NCI-H345 treated with DMSO at 0.1 percent for 48 hours (cell line): ENCODE measurements around the gene F2RL3.

Experiments
- DNase-seq: peaks from one replicate; lab custom pipeline; 2025; ENCODE audit not compliant: unreplicated experiment; lab: John Stamatoyannopoulos, UW

F2RL3 gene

GRCh38 chr19:16888629-16889365 lies at the start of gene F2RL3:
TSS of gene F2RL3 (plus strand) at chr19:16888999. CDS start at chr19:16889190, 191 bp downstream.
- DNase-seq = no peak

GRCh38 chr19:16841391-16841926 lies 47.3 kb upstream of the F2RL3 start:
- DNase-seq = no peak

GRCh38 chr19:16846901-16847300 lies 41.9 kb upstream of the F2RL3 start:
- no peak for DNase-seq

GRCh38 chr19:16847430-16847829 lies 41.4 kb upstream of the F2RL3 start:
- DNase-seq = no peak

GRCh38 chr19:16849168-16849567 lies 39.6 kb upstream of the F2RL3 start:
- no peak for DNase-seq

- no peak for DNase-seq
Observed at GRCh38 chr19:16850133-16850532, 38.7 kb upstream of the F2RL3 start.

- DNase-seq = no peak
Observed at GRCh38 chr19:16851031-16851712, 37.6 kb upstream of the F2RL3 start.

- no peak for DNase-seq
Observed at GRCh38 chr19:16853066-16853465, 35.7 kb upstream of the F2RL3 start.

GRCh38 chr19:16856091-16856490 lies 32.7 kb upstream of the F2RL3 start:
- no peak for DNase-seq

- DNase-seq = no peak
Observed at GRCh38 chr19:16859626-16860025, 29.2 kb upstream of the F2RL3 start.

GRCh38 chr19:16860118-16860517 lies 28.7 kb upstream of the F2RL3 start:
- DNase-seq = no peak

GRCh38 chr19:16861011-16861410 lies 27.8 kb upstream of the F2RL3 start:
- DNase-seq = no peak

- no peak for DNase-seq
Observed at GRCh38 chr19:16861834-16862233, 27.0 kb upstream of the F2RL3 start.

- no peak for DNase-seq
Observed at GRCh38 chr19:16862826-16863415, 25.9 kb upstream of the F2RL3 start.

GRCh38 chr19:16867211-16867610 lies 21.6 kb upstream of the F2RL3 start:
- no peak for DNase-seq

- DNase-seq = no peak
Observed at GRCh38 chr19:16868423-16869130, 20.2 kb upstream of the F2RL3 start.

GRCh38 chr19:16869331-16869972 lies 19.3 kb upstream of the F2RL3 start:
- no peak for DNase-seq

- DNase-seq = no peak
Observed at GRCh38 chr19:16871871-16872270, 16.9 kb upstream of the F2RL3 start.

- no peak for DNase-seq
Observed at GRCh38 chr19:16872728-16873127, 16.1 kb upstream of the F2RL3 start.

GRCh38 chr19:16873594-16873993 lies 15.2 kb upstream of the F2RL3 start:
- DNase-seq = no peak
